Esophagus squamous epithelium (tissue), 5 donors: ENCODE results near the gene GYG1. TPM values are rescaled to one million over a fixed set of nuclear protein-coding genes. Genes with fewer than 3 reads are reported as not detected.

Source experiments
- DNase-seq: peaks from one replicate; lab custom pipeline; 2025; lab: John Stamatoyannopoulos, UW
- H3K27ac ChIP-seq, 4 donors: fragments of 200-600 bp; sonication (generic); one replicate each; pipeline ENCODE4 v1.5.1; 2016 to 2019; ENCODE audit warnings: mild to moderate bottlenecking in 1 of 4
- H3K27me3 ChIP-seq, 4 donors: fragments of 200-600 bp; sonication (generic); 1 replicate in 3 of 4; 2 replicates in 1 of 4; pipeline versions ENCODE4 v1.5.1 to v1.6.0; 2017 to 2021; ENCODE audit warnings: antibody characterized with exemption in 1 of 4
- H3K36me3 ChIP-seq, 3 donors: fragments of 200-600 bp; sonication (generic); one replicate each; pipeline ENCODE4 v1.5.1; 2016 to 2019
- H3K4me1 ChIP-seq, 3 donors: fragments of 200-600 bp; sonication (generic); one replicate each; pipeline ENCODE4 v1.5.1; 2017 to 2019
- H3K4me3 ChIP-seq, 4 donors: fragments of 200-600 bp; sonication (generic); 1 replicate in 3 of 4; 2 replicates in 1 of 4; pipeline ENCODE4 v1.5.1; 2016 to 2019; ENCODE audit warnings: mild to moderate bottlenecking in 2 of 4, moderate library complexity in 1 of 4
- H3K9me3 ChIP-seq, 3 donors: fragments of 200-600 bp; sonication (generic); one replicate each; pipeline ENCODE4 v1.5.1; 2016 to 2019
- POLR2A ChIP-seq, 4 donors: fragments of 450-650 bp; IDR thresholded peaks; one replicate each; pipeline ENCODE4 v1.6.1; 2017; ENCODE audit warnings: antibody characterized with exemption in 4 of 4, mild to moderate bottlenecking in 4 of 4, moderate library complexity in 3 of 4
- WGBS, 2 donors: methylation state at CpG; one replicate each; pipeline ENCODE4 v1.1.5; 2018; 5-methylcytosine and 5-hydroxymethylcytosine counted together
- intact Hi-C: fragments of 100-400 bp; cut with DNase I; formaldehyde crosslinking; loops from one replicate; pipeline ENCODE4 v1.15.0; 2022
- total RNA-seq, 4 donors: library from RNA; depleted of rRNA; stranded (reverse); fragments of >200 nt; gene quantifications; one replicate each; pipeline ENCODE4 v1.1.0, GENCODE V29; 2016
- TF ChIP-seq, protein P1 (sequence below), 6 experiments: fragments of 450-650 bp in 4 of 6; fragments of 200-600 bp in 2 of 6; sonication (generic) in 2 of 6; IDR thresholded peaks; one replicate each; pipeline ENCODE4 v1.5.1; 2016 to 2019; ENCODE audit warnings: antibody characterized with exemption in 6 of 6, mild to moderate bottlenecking in 4 of 6, moderate library complexity in 4 of 6
- donor health status: DM: yes; HTN: yes; CAD: no.

Gene GYG1
- total RNA-seq, 4 donors from 2014 or later = 16.6 to 55.5 (median 35.8) TPM

GRCh38 chr3:149015393-149015792 lies 24.1 kb downstream of the GYG1 start:
- Histone ChIP-seq H3K27ac (peak overlapping the region in 1 of 4 donors; percentile 31), H3K36me3 (peaks cover 0 to 49% (median 2%) of the 10 kb centered on the region in 3 donors), H3K9me3 (no peaks in the 10 kb centered on the region), H3K4me3 (no peak overlapping the region), H3K27me3 (no peaks in the 10 kb centered on the region), H3K4me1 (peaks cover 0 to 53% (median 15%) of the 10 kb centered on the region in 3 donors)
- WGBS, 2 donors = 75 to 86% methylated on average over 3 of the region's 3 CpGs
- intact Hi-C loops = no loop called here
- TF ChIP-seq POLR2A (IDR thresholded peaks at IDR 0.05) = no peak
- no peak for DNase-seq

DNA sequence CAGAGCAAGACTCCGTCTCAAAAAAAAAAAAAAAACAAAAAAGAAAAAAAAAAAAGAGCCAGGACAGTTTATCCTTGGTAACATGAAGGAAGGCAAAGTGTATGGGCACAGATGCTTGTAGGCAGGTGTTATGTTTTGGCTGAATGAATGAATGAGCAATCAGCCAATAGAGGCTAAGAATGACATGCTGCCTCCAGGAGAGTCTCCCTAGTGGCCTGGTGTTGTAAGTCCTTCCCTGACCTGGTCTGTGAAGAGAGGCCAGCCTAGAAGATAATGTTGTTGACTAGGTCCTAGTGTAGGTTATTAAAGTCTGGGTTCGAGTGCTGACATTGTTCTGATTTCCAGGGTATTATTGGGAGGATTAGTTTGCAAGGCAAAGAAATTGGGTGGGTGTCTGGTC lies 24.9 kb downstream of the GYG1 start:
- no peak for TF ChIP-seq POLR2A (IDR thresholded peaks at IDR 0.05)
- TF ChIP-seq, protein P1, sequence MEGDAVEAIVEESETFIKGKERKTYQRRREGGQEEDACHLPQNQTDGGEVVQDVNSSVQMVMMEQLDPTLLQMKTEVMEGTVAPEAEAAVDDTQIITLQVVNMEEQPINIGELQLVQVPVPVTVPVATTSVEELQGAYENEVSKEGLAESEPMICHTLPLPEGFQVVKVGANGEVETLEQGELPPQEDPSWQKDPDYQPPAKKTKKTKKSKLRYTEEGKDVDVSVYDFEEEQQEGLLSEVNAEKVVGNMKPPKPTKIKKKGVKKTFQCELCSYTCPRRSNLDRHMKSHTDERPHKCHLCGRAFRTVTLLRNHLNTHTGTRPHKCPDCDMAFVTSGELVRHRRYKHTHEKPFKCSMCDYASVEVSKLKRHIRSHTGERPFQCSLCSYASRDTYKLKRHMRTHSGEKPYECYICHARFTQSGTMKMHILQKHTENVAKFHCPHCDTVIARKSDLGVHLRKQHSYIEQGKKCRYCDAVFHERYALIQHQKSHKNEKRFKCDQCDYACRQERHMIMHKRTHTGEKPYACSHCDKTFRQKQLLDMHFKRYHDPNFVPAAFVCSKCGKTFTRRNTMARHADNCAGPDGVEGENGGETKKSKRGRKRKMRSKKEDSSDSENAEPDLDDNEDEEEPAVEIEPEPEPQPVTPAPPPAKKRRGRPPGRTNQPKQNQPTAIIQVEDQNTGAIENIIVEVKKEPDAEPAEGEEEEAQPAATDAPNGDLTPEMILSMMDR (IDR thresholded peaks at IDR 0.05) = no peak
- Histone ChIP-seq H3K27ac (peak overlapping the region in 3 of 4 donors; percentile 23 to 74 (median 50)), H3K4me3 (no peak overlapping the region), H3K27me3 (no peaks in the 10 kb centered on the region), H3K9me3 (no peaks in the 10 kb centered on the region), H3K36me3 (peaks cover 0 to 41% (median 2%) of the 10 kb centered on the region in 3 donors), H3K4me1 (peaks cover 0 to 53% (median 16%) of the 10 kb centered on the region in 3 donors)
- 71 to 94% methylated on average over 2 of the region's 2 CpGs for WGBS, 2 donors
- DNase-seq = no peak
- intact Hi-C loops = no loop called here

DNA sequence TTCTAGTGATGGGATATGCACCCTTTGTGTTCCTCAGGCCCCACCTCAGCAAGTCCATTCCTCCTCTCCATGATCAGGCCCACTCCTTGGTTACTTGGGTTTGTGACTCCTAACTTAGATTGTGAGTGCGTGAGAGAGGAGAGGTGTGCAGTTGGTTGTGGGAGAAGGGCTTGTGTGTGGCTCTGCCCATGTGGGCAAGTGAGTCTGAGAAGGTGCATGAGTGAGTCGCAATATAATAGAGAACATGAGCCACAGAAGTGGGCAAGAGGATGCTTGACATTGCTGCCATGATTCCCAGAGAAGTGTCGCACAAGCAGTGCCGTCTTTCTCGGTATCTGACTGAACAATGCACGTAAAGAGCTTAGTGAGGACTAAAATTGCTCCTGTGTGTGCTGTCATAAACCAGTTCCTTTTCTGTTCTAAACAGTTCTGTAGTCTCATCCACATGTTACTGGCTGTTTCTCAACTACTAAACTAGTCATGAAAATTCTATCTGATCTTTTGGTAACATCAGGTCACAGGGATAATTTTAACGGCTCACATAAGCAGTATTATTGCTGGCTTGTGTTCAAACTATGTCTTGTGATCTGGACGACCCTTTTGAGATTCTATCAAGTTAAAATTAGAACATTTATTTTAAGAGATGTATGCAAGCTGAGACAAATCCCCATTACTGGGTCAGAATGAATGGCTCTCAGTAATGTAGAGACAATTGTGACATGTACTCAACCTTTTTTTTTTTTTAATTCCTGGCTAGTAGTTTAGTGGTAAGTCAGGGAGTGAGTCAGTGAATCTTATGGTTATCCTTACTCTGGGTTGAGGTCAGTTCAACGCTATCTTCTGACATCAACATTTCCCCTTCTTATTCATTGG lies 25.6 kb downstream of the GYG1 start:
- TF ChIP-seq POLR2A (IDR thresholded peaks at IDR 0.05) = no peak
- TF ChIP-seq, protein P1 (IDR thresholded peaks at IDR 0.05) = no peak
- Histone ChIP-seq H3K36me3 (peaks cover 0 to 41% (median 2%) of the 10 kb centered on the region in 3 donors), H3K4me3 (no peak overlapping the region), H3K9me3 (no peaks in the 10 kb centered on the region), H3K27me3 (no peaks in the 10 kb centered on the region), H3K4me1 (peaks cover 0 to 46% (median 16%) of the 10 kb centered on the region in 3 donors), H3K27ac (peak overlapping the region in 3 of 4 donors; percentile 23 to 74 (median 50))
- intact Hi-C loops = no loop called here
- 66 to 79% methylated on average over 9 of the region's 9 CpGs for WGBS, 2 donors
- DNase-seq = no peak

GRCh38 chr3:149018247-149018646 lies 26.9 kb downstream of the GYG1 start:
- peak overlapping the region in 2 of 4 donors; percentile 3 to 10 for H3K27ac ChIP-seq
- intact Hi-C loops = no loop called here
- H3K9me3 ChIP-seq = no peaks in the 10 kb centered on the region
- H3K27me3 ChIP-seq = no peaks in the 10 kb centered on the region
- TF ChIP-seq, protein P1 (IDR thresholded peaks at IDR 0.05) = no peak
- no peak for TF ChIP-seq POLR2A (IDR thresholded peaks at IDR 0.05)
- DNase-seq = no peak
- peaks cover 0 to 38% (median 0%) of the 10 kb centered on the region in 3 donors for H3K36me3 ChIP-seq
- no peak overlapping the region for H3K4me3 ChIP-seq
- WGBS, 2 donors = 55 to 77% methylated on average over 1 of the region's 1 CpG
- H3K4me1 ChIP-seq = peaks cover 0 to 43% (median 16%) of the 10 kb centered on the region in 3 donors

GRCh38 chr3:149019580-149019979 lies 28.2 kb downstream of the GYG1 start:
- DNase-seq = no peak
- intact Hi-C loops = no loop called here
- H3K4me1 ChIP-seq = peaks cover 0 to 43% (median 16%) of the 10 kb centered on the region in 3 donors
- no peaks in the 10 kb centered on the region for H3K27me3 ChIP-seq
- H3K36me3 ChIP-seq = peaks cover 0 to 39% (median 0%) of the 10 kb centered on the region in 3 donors
- H3K9me3 ChIP-seq = no peaks in the 10 kb centered on the region
- H3K4me3 ChIP-seq = no peak overlapping the region
- TF ChIP-seq, protein P1 (IDR thresholded peaks at IDR 0.05) = no peak
- no peak for TF ChIP-seq POLR2A (IDR thresholded peaks at IDR 0.05)
- 71 to 72% methylated on average over 3 to 4 of the region's 4 CpGs for WGBS, 2 donors
- H3K27ac ChIP-seq = peak overlapping the region in 2 of 4 donors; percentile 7 to 29
